Ishikawa (cell line): ENCODE measurements around the gene PCDH9.

Experiments
- CEBPB ChIP-seq: IDR thresholded peaks from 2 replicates; pipeline ENCODE4 v1.6.1; 2012
- CREB1 ChIP-seq: IDR thresholded peaks from 2 replicates; pipeline ENCODE4 v1.6.1; 2012; ENCODE audit warnings: low read depth
- EGR1 ChIP-seq: IDR thresholded peaks from 2 replicates; pipeline ENCODE4 v1.6.1; 2012
- EP300 ChIP-seq: IDR thresholded peaks from 2 replicates; pipeline ENCODE4 v1.6.1; 2012; ENCODE audit warnings: borderline replicate concordance
- FOXM1 ChIP-seq: IDR thresholded peaks from 2 replicates; pipeline ENCODE4 v1.6.1; 2012; ENCODE audit warnings: low read depth, borderline replicate concordance
- MAX ChIP-seq: IDR thresholded peaks from 2 replicates; pipeline ENCODE4 v1.6.1; 2012
- NFIC ChIP-seq: IDR thresholded peaks from 2 replicates; pipeline ENCODE4 v1.6.1; 2012
- RAD21 ChIP-seq: IDR thresholded peaks from 2 replicates; pipeline ENCODE4 v1.6.1; 2012; ENCODE audit warnings: low read depth
- REST ChIP-seq: IDR thresholded peaks from 2 replicates; pipeline ENCODE4 v1.6.1; 2012; ENCODE audit warnings: low read depth, mild to moderate bottlenecking
- TAF1 ChIP-seq: IDR thresholded peaks from 2 replicates; pipeline ENCODE4 v1.6.1; 2012; ENCODE audit warnings: low read depth, mild to moderate bottlenecking
- TCF12 ChIP-seq: IDR thresholded peaks from 2 replicates; pipeline ENCODE4 v1.6.1; 2012; ENCODE audit warnings: low read depth
- TEAD4 ChIP-seq: IDR thresholded peaks from 2 replicates; pipeline ENCODE4 v1.6.1; 2012
- USF1 ChIP-seq: IDR thresholded peaks from 2 replicates; pipeline ENCODE4 v1.6.1; 2012
- YY1 ChIP-seq: IDR thresholded peaks from 2 replicates; pipeline ENCODE4 v1.6.1; 2012; ENCODE audit warnings: low read depth
- ZBTB7A ChIP-seq: IDR thresholded peaks from 2 replicates; pipeline ENCODE4 v1.6.1; 2012; ENCODE audit warnings: low read depth

Gene PCDH9

GRCh38 chr13:66359910-66360552, 870.1 kb downstream of the PCDH9 start:
- TF ChIP-seq ZBTB7A (no peak), TEAD4 (no peak), MAX (no peak), CREB1 (no peak; the same call in 1 of the 2 replicates), NFIC (no peak)

- TF ChIP-seq EP300 (no peak), USF1 (no peak), MAX (no peak), YY1 (no peak), ZBTB7A (no peak), CEBPB (no peak), TCF12 (no peak), NFIC (no peak), RAD21 (no peak), CREB1 (no peak), EGR1 (no peak), TAF1 (no peak), FOXM1 (no peak), REST (no peak), TEAD4 (no peak)
These were observed 870.7 kb downstream of the PCDH9 start for GRCh38 chr13:66359393-66359792.

- TF ChIP-seq REST (no peak), ZBTB7A (no peak), CREB1 (no peak), RAD21 (no peak), TEAD4 (no peak), FOXM1 (no peak), CEBPB (no peak), EP300 (no peak), YY1 (no peak), TCF12 (no peak), EGR1 (no peak), NFIC (no peak), USF1 (no peak), TAF1 (no peak)
These were observed 871.6 kb downstream of the PCDH9 start for GRCh38 chr13:66358564-66358963.

- TF ChIP-seq RAD21 (no peak), EGR1 (no peak), TEAD4 (no peak), TCF12 (no peak), MAX (no peak), USF1 (no peak), YY1 (no peak), FOXM1 (no peak), ZBTB7A (no peak), CREB1 (no peak), CEBPB (no peak), REST (no peak)
These were observed 872.7 kb downstream of the PCDH9 start for GRCh38 chr13:66357463-66357862.
